Activated naive CD4-positive, alpha-beta T cell treated with Interleukin-2 at 50 U/mL for 16 hours (primary cell): ENCODE data around the gene LZTS3.
"Not testable (repeated sequence)": the region's sequence is repeated elsewhere in the genome, so short reads cannot be mapped to it uniquely, and the experiment has no call there.

ENCODE experiments used
- DNase-seq: peaks from one replicate; pipeline ENCODE4 v3.0.0-alpha.2; 2020

Gene LZTS3

DNA sequence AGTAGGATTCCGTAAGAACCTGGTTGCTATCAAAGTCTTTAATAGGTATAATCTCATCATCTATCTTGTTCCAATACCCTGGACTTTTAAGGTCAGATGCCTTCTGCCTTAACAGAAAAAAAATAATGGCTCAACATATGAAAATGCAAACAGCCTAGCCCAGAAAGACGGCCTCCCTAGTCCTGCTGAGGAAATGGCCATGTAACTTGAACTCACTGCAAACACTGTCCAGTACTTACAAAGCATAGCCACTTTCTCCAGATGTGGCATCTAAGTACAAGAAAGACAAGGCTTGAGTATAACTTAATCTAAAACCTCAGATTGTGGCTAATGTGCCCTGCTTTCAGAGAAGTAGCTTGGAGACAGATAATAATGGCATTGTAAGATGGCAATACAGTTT, 40.2 kb downstream of the LZTS3 start:
- DNase-seq = no peak

DNA sequence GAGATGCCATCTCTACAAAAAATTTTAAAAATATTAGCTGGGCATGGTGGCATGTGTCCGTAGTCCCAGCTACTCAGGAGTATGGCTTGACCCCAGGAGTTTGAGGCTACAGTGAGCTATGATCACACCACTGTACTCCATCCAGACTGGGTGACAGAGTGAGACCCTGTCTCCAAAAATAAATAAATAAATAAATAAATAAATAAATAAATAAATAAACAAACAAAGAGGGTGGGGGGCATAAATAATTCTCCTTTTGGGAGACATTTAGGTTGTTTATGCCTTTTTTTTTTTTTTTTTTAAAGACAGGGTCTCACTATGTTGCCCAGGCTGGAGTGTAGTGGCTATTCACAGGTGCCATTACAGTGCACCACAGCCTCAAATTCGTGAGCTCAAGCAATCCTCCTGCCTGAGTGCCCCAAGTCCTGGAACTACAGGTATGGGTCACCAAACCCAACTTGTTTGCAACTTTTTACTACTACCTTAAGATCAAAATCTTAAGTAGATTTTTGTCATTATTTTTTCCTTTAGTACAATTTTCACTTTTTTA, 43.2 kb downstream of the LZTS3 start:
- DNase-seq = no peak

DNA sequence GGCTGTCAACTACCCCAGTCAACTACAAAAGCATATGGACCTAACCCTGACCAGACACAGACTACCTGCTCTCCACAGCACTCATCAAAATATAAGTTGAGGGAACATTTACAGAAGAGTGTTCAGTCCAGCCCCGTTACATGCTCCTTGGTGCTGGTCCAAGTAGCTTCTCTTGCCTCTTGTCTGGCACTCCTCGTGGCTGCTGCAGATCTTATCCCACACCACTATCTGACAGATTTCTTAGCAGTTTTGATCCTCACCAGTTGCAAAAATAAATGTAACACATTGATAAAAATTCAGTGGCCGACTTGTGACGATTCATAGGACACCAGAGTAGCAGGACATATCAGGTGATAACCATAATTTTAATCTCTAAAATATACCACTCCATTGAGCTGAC, 44.3 kb downstream of the LZTS3 start:
- DNase-seq = no peak

DNA sequence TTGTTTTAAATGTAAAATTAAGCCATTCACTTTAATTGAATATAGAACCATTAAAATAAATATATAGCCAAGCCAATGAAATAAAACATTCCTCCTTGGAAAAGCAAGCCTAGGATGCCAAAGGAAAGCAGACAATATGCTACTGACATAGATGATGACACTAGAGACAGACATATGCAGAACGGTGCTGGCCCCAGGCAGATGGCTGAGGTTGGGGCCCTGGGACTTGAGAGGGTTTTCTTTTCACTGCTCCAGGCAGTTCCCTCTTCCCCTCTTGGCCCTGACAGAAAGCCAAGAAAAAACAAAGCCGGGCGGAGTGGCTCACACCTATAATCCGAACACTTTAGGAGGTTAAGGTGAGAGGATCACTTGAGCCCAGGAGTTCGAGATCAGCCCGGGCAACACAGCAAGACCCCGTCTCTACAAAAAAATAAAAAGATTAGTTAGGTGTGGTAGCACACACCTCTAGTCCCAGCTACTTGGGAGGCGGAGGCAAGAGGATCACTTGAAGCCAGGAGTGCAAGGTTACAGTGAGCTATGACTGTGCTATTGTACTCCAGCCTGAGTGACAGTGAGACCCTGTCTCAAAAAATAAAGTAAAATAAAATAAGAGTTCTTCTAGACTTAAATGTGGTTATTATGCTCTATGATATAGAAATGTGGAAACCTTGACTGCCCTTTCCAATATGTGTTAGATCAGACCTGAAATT, 44.9 kb downstream of the LZTS3 start:
- DNase-seq = no peak

DNA sequence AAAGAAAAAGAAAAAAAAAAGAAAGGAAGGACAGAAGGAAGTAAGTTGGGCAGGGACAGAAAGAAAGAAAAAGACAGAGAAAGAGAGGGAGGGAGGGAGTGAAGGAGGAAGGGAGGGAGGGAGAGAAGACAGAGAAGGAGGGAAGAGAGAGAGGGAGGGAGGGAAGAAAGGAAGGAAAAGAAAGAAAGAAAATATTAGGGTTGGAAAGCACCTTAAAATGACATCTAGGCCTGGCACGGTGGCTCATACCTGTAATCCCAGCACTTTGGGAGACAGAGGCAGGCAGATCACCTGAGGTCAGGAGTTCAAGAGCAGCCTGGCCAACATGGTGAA, 46.9 kb downstream of the LZTS3 start:
- DNase-seq = no peak

DNA sequence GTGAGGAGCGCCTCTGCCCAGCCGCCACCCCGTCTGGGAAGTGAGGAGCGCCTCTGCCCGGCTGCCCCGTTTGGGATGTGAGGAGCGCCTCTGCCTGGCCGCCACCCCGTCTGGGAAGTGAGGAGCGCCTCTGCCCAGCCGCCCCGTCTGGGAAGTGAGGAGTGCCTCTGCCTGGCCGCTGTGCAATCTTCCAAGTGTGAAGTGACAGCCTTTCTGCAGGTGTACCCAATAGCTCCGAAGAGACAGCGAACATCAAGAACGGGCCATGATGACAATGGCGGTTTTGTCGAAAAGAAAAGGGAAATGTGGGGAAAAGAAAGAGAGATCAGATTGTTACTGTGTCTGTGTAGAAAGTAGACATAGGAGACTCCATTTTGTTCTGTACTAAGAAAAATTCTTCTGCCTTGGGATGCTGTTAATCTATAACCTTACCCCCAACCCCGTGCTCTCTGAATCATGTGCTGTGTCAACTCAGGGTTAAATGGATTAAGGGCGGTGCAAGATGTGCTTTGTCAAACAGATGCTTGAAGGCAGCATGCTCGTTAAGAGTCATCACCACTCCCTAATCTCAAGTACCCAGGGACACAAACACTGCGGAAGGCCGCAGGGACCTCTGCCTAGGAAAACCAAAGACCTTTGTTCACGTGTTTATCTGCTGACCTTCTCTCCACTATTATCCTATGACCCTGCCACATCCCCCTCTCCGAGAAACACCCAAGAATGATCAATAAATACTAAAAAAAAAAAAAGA, 47.4 kb downstream of the LZTS3 start:
- not testable (repeated sequence) for DNase-seq

DNA sequence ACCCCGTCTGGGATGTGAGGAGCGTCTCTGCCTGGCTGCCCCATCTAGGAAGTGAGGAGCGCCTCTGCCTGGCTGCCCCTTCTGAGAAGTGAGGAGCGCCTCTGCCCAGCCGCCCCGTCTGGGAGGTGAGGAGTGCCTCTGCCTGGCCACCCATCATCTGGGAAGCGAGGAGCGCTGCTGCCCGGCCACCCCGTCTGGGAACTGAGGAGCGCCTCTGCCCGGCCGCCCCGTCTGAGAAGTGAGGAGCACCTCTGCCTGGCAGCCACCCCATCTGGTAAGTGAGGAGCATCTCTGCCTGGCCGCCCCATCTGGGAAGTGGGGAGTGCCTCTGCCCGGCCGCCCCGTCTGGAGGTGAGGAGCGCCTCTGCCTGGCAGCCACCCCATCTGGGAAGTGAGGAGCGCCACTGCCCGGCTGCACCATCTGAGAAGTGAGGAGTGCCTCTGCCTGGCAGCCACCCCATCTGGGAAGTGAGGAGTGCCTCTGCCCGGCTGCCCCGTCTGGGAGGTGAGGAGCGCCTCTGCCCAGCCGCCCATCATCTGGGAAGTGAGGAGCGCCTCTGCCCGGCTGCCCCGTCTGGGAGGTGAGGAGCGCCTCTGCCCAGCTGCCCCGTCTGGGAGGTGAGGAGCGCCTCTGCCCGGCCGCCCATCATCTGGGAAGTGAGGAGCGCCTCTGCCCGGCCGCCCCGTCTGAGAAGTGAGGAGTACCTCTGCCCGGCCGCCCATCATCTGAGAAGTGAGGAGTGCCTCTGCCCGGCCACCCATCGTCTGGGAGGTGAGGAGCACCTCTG, 48.4 kb downstream of the LZTS3 start:
- DNase-seq = not testable (repeated sequence)

DNA sequence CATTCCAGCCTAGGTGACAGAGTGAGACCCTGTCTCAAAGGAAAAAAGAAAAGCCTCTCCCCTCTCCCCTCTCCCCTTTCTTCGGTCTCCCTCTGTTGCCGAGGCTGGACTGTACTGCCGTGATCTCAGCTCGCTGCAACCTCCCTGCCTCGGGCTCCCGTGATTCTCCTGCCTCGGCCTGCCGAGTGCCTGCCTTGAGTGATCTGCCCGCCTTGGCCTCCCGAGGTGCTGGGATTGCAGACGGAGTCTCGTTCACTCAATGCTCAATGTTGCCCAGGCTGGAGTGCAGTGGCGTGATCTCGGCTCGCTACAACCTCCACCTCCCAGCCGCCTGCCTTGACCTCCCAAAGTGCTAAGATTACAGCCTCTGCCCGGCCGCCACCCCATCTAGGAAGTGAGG, 49.2 kb downstream of the LZTS3 start:
- DNase-seq = not testable (repeated sequence)

DNA sequence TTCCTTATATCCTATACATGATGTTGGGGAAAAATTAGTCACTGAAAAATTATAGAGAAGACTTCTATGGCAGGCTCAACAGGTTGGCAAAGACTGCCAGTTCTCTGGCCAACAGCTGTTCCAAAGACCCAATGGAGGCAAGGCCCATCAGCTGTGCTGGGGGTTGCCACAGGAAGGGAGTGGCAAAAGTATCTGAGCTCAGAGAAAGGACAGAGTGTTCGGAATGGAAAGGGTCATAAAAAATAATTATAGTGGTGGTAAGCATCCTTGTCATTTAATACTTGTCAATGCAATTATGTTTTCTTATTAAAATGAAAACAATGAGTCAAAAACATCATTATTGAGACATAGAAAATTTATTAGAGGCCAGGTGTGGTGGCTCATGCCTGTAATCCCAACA, 49.8 kb downstream of the LZTS3 start:
- DNase-seq = no peak

DNA sequence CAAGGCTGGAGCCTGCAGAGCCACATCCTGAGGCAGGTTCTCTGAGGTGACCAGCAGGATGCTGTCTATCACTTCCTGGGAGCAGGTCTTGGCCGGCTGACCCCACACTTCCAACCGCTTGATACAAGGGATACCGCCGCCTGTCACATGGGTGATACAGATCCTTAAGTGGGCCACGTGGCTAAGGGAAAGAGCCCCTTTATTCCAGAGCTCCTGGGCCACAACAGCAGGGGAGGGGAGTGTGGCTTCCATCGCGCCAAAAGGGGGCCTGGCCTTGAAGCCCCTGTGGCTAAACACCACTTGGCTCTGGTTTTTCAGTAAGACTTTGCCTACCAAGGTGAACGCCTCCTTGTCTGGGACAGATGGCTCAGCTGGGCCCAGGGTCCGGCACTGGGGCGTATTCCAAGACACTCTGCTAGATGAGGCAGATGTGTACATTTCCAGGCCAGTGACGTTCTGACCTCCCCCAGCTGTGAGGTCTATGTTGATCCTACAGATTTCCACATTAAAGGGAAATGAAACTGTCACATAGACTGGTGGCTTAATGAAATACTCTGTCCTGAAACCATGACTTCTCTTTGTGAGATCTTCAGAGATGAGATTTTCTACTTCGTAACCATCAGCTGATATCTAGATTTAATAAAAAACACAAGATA, 51.3 kb downstream of the LZTS3 start:
- DNase-seq = no peak

DNA sequence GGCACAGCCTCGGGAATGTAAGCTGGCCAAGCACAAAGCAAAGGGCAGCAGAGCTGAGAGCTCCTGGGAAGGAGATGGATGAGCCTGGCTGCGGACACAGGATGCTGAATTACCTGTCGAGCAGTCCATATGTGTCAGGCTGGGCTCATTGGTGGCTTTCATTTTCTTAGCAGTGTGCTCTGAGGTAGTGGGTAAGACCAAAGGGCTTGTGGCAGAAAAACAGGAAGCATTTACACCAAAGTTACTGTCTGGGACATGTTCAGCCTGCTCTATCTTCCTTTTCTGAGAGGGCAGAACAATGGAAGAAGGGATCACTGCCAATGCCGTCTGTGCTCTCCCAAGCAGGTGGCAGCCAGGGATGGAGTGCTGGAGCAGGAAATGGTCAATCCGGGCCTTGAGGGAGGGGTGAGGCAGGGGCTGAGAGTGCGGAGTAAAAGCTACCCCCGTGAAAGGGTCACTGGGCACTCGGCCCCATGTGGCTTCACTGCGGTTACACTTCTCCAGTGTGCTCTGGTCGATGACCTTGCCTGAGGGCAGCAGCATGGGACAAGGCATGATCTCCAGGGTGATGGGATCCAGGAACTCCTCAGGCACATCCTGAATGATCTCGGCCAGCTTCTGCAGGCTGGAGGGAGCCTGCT, 52.0 kb downstream of the LZTS3 start:
- DNase-seq = no peak

DNA sequence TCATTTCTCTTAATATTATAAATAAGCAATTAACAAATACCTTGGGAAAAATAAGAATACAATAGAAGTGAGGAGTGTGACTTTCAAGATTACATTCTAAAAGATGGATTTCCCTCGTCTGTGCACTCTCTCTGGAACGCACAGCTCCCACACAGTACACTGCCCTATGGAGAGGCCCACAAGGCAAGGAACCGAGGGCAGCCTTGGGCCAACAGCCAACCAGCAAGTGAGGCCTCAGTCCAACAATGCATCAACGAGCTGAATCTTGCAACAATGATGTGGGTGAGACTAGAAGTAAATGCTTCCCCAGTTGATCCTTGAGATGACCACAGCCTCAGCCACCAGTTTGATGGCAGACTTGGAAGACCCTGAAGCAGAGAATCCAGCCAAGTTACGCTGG, 54.3 kb downstream of the LZTS3 start:
- no peak for DNase-seq

DNA sequence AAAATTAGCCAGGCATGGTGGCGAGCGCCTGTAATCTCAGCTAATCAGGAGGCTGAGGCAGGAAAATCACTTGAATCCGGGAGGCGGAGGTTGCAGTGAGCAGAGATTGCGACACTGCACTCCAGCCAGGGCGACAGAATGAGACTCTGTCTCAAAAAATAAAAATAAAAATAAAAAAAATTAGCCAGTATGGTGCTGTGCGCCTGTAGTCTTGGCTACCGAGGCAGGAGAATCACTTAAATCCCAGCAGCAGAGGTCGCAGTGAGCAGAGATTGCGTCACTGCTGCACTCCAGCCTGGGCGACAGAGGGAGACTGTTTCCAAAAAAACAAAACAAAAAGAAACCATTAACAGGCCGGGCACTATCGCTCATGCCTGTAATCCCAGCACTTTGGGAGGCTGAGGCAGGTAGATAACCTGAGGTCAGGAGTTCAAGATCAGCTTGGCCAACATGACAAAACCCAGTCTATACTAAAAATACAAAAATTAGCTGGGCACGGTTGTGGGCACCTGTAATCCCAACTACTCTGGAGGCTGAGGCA, 55.4 kb downstream of the LZTS3 start:
- peak; percentile 43 for DNase-seq

DNA sequence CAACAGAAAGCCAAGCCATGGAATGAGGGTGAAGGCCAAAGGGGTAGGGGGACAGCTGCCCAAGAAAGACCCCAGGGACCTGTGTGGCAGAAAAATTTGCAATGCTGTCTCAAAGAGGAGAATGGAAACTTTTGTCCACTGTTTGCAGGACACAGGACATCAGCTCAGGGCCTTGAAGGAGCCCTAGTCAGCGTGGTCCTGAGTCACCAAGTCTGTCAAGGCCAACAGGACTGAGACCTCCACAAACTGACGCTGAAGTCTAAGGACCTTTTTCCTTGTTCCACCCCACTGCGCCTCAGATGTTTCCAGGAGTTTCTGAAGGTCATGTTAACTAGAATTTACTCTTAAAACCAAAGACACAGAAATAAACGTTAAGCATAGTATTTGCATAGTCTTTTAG, 57.0 kb downstream of the LZTS3 start:
- DNase-seq = no peak

DNA sequence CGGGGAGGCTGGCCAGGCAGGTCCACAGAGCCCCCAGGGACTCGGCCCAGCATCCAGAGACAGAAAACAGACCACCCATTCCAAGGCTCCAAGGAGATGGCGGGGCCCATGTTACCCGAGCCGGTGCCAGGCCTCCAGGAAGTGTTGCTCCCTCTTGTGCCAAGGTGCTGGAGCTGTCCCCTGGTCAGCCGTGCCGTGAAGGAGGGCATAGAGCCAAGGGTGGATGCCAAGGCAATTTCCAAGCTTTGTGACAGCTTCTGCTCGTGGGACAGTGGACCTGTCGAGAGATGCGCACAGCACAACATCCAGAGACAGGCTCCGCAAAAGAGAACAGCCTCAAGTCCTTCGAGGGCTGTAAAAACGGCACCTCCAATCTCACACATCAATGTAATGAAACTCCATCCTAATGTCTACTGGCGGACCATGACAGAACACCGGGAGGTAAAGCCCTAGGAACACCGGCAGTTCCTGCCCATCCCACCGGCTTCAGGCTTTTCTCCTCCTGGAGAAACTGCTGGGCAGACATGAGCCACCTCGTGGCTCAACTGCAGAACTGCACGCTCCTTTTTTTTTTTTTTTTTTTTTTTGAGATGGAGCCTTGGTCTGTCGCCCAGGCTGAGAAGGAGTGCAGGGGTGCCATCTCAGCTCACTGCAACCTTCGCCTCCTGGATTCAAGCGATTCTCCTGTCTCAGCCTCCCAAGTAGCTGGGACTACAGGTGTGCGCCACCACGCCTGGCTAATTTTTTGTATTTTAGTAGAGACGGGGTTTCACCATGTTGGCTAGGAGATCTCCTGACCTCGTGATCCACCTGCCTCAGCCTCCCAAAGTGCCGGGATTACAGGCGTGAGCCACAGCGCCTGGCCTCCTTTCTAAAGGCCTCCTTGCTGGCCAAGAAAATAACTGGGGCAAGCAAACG, 57.9 kb downstream of the LZTS3 start:
- no peak for DNase-seq
